ENCODE measurements around the gene SMC4.

DNA sequence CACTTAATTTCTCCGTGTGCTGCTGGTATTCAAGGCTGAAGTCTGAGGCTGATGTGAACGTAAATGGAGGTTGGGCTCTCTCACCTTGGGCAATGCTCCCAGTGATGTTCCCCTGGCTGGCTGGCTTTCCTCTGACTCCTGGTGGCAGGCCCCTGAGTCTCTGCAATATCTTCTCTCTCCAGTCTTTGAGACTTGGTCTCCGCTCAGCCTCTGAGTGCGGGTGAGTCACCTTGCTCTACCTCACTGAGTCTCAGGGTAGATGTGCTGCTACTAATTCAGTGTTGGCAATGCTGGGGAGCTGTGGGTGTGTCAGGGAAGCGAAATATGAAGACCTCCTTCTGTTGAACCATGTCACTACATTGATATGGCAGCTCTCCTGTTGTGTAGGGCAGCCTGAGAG, 81.5 kb downstream of the SMC4 start:
- TF ChIP-seq CEBPB (IDR thresholded peaks at IDR 0.05) = no peak
- TF ChIP-seq POLR2AphosphoS2 (conservative IDR thresholded peaks at IDR 0.05; ENCODE audit: low read length) = no peak
- TF ChIP-seq CTCF (IDR thresholded peaks at IDR 0.05) = no peak
- TF ChIP-seq, protein P1, sequence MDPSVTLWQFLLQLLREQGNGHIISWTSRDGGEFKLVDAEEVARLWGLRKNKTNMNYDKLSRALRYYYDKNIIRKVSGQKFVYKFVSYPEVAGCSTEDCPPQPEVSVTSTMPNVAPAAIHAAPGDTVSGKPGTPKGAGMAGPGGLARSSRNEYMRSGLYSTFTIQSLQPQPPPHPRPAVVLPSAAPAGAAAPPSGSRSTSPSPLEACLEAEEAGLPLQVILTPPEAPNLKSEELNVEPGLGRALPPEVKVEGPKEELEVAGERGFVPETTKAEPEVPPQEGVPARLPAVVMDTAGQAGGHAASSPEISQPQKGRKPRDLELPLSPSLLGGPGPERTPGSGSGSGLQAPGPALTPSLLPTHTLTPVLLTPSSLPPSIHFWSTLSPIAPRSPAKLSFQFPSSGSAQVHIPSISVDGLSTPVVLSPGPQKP (IDR thresholded peaks at IDR 0.05; ENCODE audit: low read depth, low read length) = no peak
- TF ChIP-seq RFX5 (IDR thresholded peaks at IDR 0.05) = no peak
- no peak for TF ChIP-seq MAZ (IDR thresholded peaks at IDR 0.05; ENCODE audit: borderline replicate concordance, low read depth, low read length)
